Heart right ventricle (tissue), 16 donors: ENCODE measurements around the gene RBM24. TPM values are rescaled to one million over a fixed set of nuclear protein-coding genes. Genes with fewer than 3 reads are reported as not detected.
A peak's percentile ranks its signal among the peaks of the same experiment; 100 is the strongest.

Experiments
- ATAC-seq, 8 donors: fragments of 200-7000 bp; cut with Tn5 transposase; one replicate each; pipeline ENCODE4 v1.9.1; 2020; ENCODE audit warnings: mild to moderate bottlenecking in 8 of 8, moderate library complexity in 8 of 8, moderate number of reproducible peaks in 1 of 8
- DNase-seq, 2 donors: peaks; one replicate each; pipeline ENCODE4 v3.0.0-alpha.2; 2020
- H3K27ac ChIP-seq, 10 donors: fragments of 200-600 bp; sonication (generic) in 2 of 10; one replicate each; pipeline versions ENCODE4 v1.5.0 to v1.8.0; 2020 to 2022; ENCODE audit warnings: mild to moderate bottlenecking in 3 of 10
- H3K27me3 ChIP-seq, 7 donors: fragments of 200-600 bp; one replicate each; pipeline ENCODE4 v1.8.0; 2021 to 2022; ENCODE audit warnings: mild to moderate bottlenecking in 2 of 7
- H3K36me3 ChIP-seq, 9 donors: fragments of 200-600 bp; sonication (generic) in 1 of 9; one replicate each; pipeline versions ENCODE4 v1.5.0 to v1.8.0; 2020 to 2022; ENCODE audit warnings: mild to moderate bottlenecking in 2 of 9
- H3K4me1 ChIP-seq, 9 donors: fragments of 200-600 bp; sonication (generic) in 1 of 9; one replicate each; pipeline versions ENCODE4 v1.5.0 to v1.8.0; 2020 to 2022; ENCODE audit warnings: mild to moderate bottlenecking in 4 of 9
- H3K4me3 ChIP-seq, 10 donors: fragments of 200-600 bp; sonication (generic) in 2 of 10; one replicate each; pipeline versions ENCODE4 v1.5.0 to v1.8.0; 2020 to 2022; ENCODE audit warnings: mild to moderate bottlenecking in 7 of 10, moderate library complexity in 2 of 10
- H3K9me3 ChIP-seq, 11 donors: fragments of 200-600 bp in 10 of 11; sonication (generic) in 2 of 11; one replicate each; pipeline versions ENCODE4 v1.5.0 to v1.8.0; 2013 to 2022; ENCODE audit warnings: mild to moderate bottlenecking in 2 of 11, control low read depth in 1 of 11, moderate library complexity in 1 of 11
- CTCF ChIP-seq, 9 donors: fragments of 200-600 bp; sonication (generic) in 2 of 9; IDR thresholded peaks; one replicate each; pipeline versions ENCODE4 v1.5.0 to v1.8.0; 2021 to 2022; ENCODE audit warnings: antibody characterized with exemption in 9 of 9, mild to moderate bottlenecking in 5 of 9, moderate library complexity in 1 of 9
- WGBS, 2 donors: extraction: QIAGEN DNeasy Blood & Tissue Kit; methylation state at CpG; one replicate each; pipeline ENCODE4 v1.1.7; 2013; ENCODE audit warnings: inconsistent platforms in 1 of 2; 5-methylcytosine and 5-hydroxymethylcytosine counted together
- intact Hi-C, 10 donors: fragments of 100-400 bp; cut with DNase I; formaldehyde crosslinking; loops; one replicate each; pipeline versions ENCODE4 v1.11.1 to v1.14.2; 2022
- polyA plus RNA-seq, 2 donors: library from polyadenylated mRNA; stranded (reverse); fragments of 200-250 nt; gene quantifications; one replicate each; pipeline ENCODE4 v1.2.3, GENCODE V29; 2013
- total RNA-seq, 10 donors: library from RNA; stranded (reverse); fragmentation: NEBNext Ultra II Directional in 3 of 10; extraction: Animal tissue kit (Norgen Biotek cat#: 25700) in 3 of 10; gene quantifications; one replicate each; pipeline versions ENCODE4 v1.2.1 to v1.2.4, GENCODE V29; 2021 to 2023
- donor health status: Arrhythmogenic right ventricular cardiomyopathy.
- donor health status: ischemic (EF 13 %, LVEDD 7.1; RV severe dilation, severe dysfunction).
- donor health status: healthy with polysubstance abuse.
- donor health status: DM: no; HTN: yes; CAD: no.
- donor health status: DM: no; HTN: no; CAD: no.
- donor health status: ischemic (EF 25% LVEDD 6.9; RV normal size, moderate dysfunction).
- donor health status: ischemic (EF 25% LVEDD 5.7; RV mildly dilated, moderate dysfunction).
- donor health status: healthy.
- donor health status: DM: yes; HTN: yes; CAD: no.
- donor health status: Ischemic cardiomyopathy.
- donor health status: ischemic (EF 35%, LVEDD 5.7; RV mildly dilated, moderate dysfunction).
- donor health status: nonischemic (EF 11% LVEDD 7.7; RV severe dilation, severe dysfunction).
- donor health status: DM: yes; HTN: yes; CAD: no.
- donor health status: PGD.
- donor health status: ischemic (EF 29% LVEDD 5.4; RV normal size, mild dysfunction).
- donor health status: nonischemic (EF 23%, LVEDD 6.1; RV moderate dilation, normal function).

The RBM24 gene
- total and polyA plus RNA-seq, 12 donors: 62.4 to 317 (median 194) TPM

GRCh38 chr6:17281497-17282481, 628 bp downstream of the RBM24 start:
- no peak for TF ChIP-seq CTCF (IDR thresholded peaks at IDR 0.05)
- ATAC-seq (peak in 5 of 8 donors; percentile 1 to 40 (median 25)), DNase-seq (peak; percentile 16 to 17)
- H3K27me3 ChIP-seq: peaks cover 0 to 59% (median 3%) of the 10 kb centered on the region in 7 donors
- H3K4me1 ChIP-seq: peaks cover 0 to 16% (median 7%) of the 10 kb centered on the region in 9 donors
- 1% methylated on average over 74 to 77 of the region's 77 CpGs for WGBS, 2 donors
- H3K36me3 ChIP-seq: peaks cover 0 to 6% (median 0%) of the 10 kb centered on the region in 9 donors
- peak overlapping the region; percentile 56 to 85 (median 82) for H3K4me3 ChIP-seq
- intact Hi-C loops: loop anchor here in 6 of 10 donors (2.0 to 10.0 kb wide), 8 partner anchors 113 to 303 kb away; partner anchors contain the start of gene CAP2 (in 2 of the 6)
- H3K9me3 ChIP-seq: no peaks in the 10 kb centered on the region
- H3K27ac ChIP-seq: peak overlapping the region; percentile 79 to 96 (median 90)

- DNase-seq (no peak), ATAC-seq (no peak)
- Histone ChIP-seq H3K4me3 (peak overlapping the region in 9 of 10 donors; percentile 56 to 85 (median 82)), H3K27ac (peak overlapping the region in 8 of 10 donors; percentile 19 to 96 (median 92)), H3K27me3 (peaks cover 0 to 58% (median 3%) of the 10 kb centered on the region in 7 donors), H3K36me3 (peaks cover 0 to 11% (median 0%) of the 10 kb centered on the region in 9 donors), H3K4me1 (peaks cover 0 to 26% (median 6%) of the 10 kb centered on the region in 9 donors), H3K9me3 (no peaks in the 10 kb centered on the region)
- intact Hi-C loops: loop anchor here in 6 of 10 donors (2.0 to 10.0 kb wide), 8 partner anchors 112 to 302 kb away; partner anchors contain the start of gene CAP2 (in 2 of the 6)
- WGBS, 2 donors: 54 to 70% methylated on average over 4 of the region's 4 CpGs
- TF ChIP-seq CTCF (IDR thresholded peaks at IDR 0.05): no peak
Measured at GRCh38 chr6:17283074-17283473, 1.9 kb downstream of the RBM24 start.

- Histone ChIP-seq H3K27me3 (peaks cover 0 to 11% (median 0%) of the 10 kb centered on the region in 7 donors), H3K4me1 (peaks cover 0 to 62% (median 6%) of the 10 kb centered on the region in 9 donors), H3K36me3 (peaks cover 0 to 41% (median 0%) of the 10 kb centered on the region in 9 donors), H3K27ac (peak overlapping the region; percentile 58 to 94 (median 82)), H3K9me3 (no peaks in the 10 kb centered on the region), H3K4me3 (peak overlapping the region in 8 of 10 donors; percentile 2 to 44 (median 32))
- intact Hi-C loops: loop anchor here in 6 of 10 donors (5.0 to 10.0 kb wide), 8 partner anchors 103 to 295 kb away; partner anchors contain the start of gene CAP2 (in 5 of the 6)
- 37 to 41% methylated on average over 13 of the region's 13 CpGs for WGBS, 2 donors
- no peak for TF ChIP-seq CTCF (IDR thresholded peaks at IDR 0.05)
- DNase-seq: peak; percentile 51 to 79
- ATAC-seq: peak; percentile 79 to 95 (median 89)
Measured at GRCh38 chr6:17289630-17290061, 8.5 kb downstream of the RBM24 start.

- peaks cover 0 to 11% (median 0%) of the 10 kb centered on the region in 7 donors for H3K27me3 ChIP-seq
- no peaks in the 10 kb centered on the region for H3K9me3 ChIP-seq
- DNase-seq (peak in 1 of 2 donors; percentile 15), ATAC-seq (peak; percentile 4 to 54 (median 30))
- H3K4me3 ChIP-seq: peak overlapping the region in 8 of 10 donors; percentile 12 to 44 (median 32)
- 43 to 56% methylated on average over 17 of the region's 17 CpGs for WGBS, 2 donors
- H3K4me1 ChIP-seq: peaks cover 0 to 61% (median 3%) of the 10 kb centered on the region in 9 donors
- intact Hi-C loops: loop anchor here in 3 of 10 donors (5.0 to 10.0 kb wide), 2 partner anchors 101 to 103 kb away; partner anchors contain the start of gene CAP2 (in 3 of the 3)
- peaks cover 0 to 38% (median 0%) of the 10 kb centered on the region in 9 donors for H3K36me3 ChIP-seq
- peak overlapping the region in 8 of 10 donors; percentile 29 to 94 (median 84) for H3K27ac ChIP-seq
- TF ChIP-seq CTCF (IDR thresholded peaks at IDR 0.05): no peak
Measured at GRCh38 chr6:17291778-17292177, 10.6 kb downstream of the RBM24 start.
